H9 (cell line): ENCODE measurements around the gene SPC24. TPM values are rescaled to one million over a fixed set of nuclear protein-coding genes. Genes with fewer than 3 reads are reported as not detected.

Experiments used
- DNase-seq: peaks from one replicate; pipeline ENCODE4 v3.0.0-alpha.2; 2017
- H2AFZ ChIP-seq: one replicate; pipeline ENCODE4 v1.6.1; 2013; ENCODE audit warnings: mild to moderate bottlenecking, low read length, control low read depth, moderate library complexity
- H2AK5ac ChIP-seq: 2 replicates; pipeline ENCODE4 v1.6.1; 2013; ENCODE audit warnings: low read length, control low read depth, mixed read lengths; ENCODE audit not compliant: insufficient read length
- H2BK120ac ChIP-seq: one replicate; pipeline ENCODE4 v1.6.1; 2013; ENCODE audit warnings: low read depth, mild to moderate bottlenecking, low read length, control low read depth, inconsistent platforms; ENCODE audit not compliant: poor library complexity, severe bottlenecking
- H2BK12ac ChIP-seq: 2 replicates; pipeline ENCODE4 v1.6.1; 2013; ENCODE audit warnings: low read length, control low read depth, mixed read lengths, low read depth; ENCODE audit not compliant: insufficient read length
- H2BK15ac ChIP-seq: 2 replicates; pipeline ENCODE4 v1.6.1; 2013; ENCODE audit warnings: low read depth, low read length, control low read depth
- H2BK20ac ChIP-seq: one replicate; pipeline ENCODE4 v1.6.1; 2013; ENCODE audit warnings: low read depth, mild to moderate bottlenecking, low read length, control low read depth, inconsistent platforms; ENCODE audit not compliant: poor library complexity, severe bottlenecking
- H2BK5ac ChIP-seq: 2 replicates; pipeline ENCODE4 v1.6.1; 2013; ENCODE audit warnings: low read length, control low read depth, mixed read lengths; ENCODE audit not compliant: insufficient read length
- H3K14ac ChIP-seq: 2 replicates; pipeline ENCODE4 v1.6.1; 2013; ENCODE audit warnings: low read length, control low read depth; ENCODE audit not compliant: insufficient read depth
- H3K18ac ChIP-seq: 2 replicates; pipeline ENCODE4 v1.6.1; 2013; ENCODE audit warnings: low read depth, mild to moderate bottlenecking, mixed read lengths, low read length, control low read depth; ENCODE audit not compliant: insufficient read length
- H3K23ac ChIP-seq: 2 replicates; pipeline ENCODE4 v1.6.1; 2013; ENCODE audit warnings: low read length, control low read depth, mixed read lengths, low read depth; ENCODE audit not compliant: insufficient read length
- H3K23me2 ChIP-seq: 2 replicates; pipeline ENCODE4 v1.6.1; 2013; ENCODE audit warnings: low read depth, mild to moderate bottlenecking, mixed read lengths, low read length, control low read depth; ENCODE audit not compliant: insufficient read length, poor library complexity, severe bottlenecking
- H3K27ac ChIP-seq: 2 replicates; pipeline ENCODE4 v1.5.1; 2013; ENCODE audit warnings: low read length, control low read depth, mixed read lengths, low read depth; ENCODE audit not compliant: insufficient read length
- H3K27me3 ChIP-seq: 2 replicates; pipeline ENCODE4 v1.6.1; 2013; ENCODE audit warnings: low read length, control low read depth, inconsistent platforms; ENCODE audit not compliant: insufficient read depth
- H3K4ac ChIP-seq: 2 replicates; pipeline ENCODE4 v1.6.1; 2013; ENCODE audit warnings: low read depth, mild to moderate bottlenecking, control low read depth, inconsistent platforms, low read length, moderate library complexity
- H3K4me1 ChIP-seq: 2 replicates; pipeline ENCODE4 v1.6.1; 2013; ENCODE audit warnings: low read length, control low read depth, inconsistent platforms; ENCODE audit not compliant: insufficient read depth
- H3K4me2 ChIP-seq: 2 replicates; pipeline ENCODE4 v1.6.1; 2013; ENCODE audit warnings: low read length, control low read depth, mixed read lengths; ENCODE audit not compliant: insufficient read length, insufficient read depth
- H3K56ac ChIP-seq: 2 replicates; pipeline ENCODE4 v1.6.1; 2013; ENCODE audit warnings: low read depth, mild to moderate bottlenecking, mixed read lengths, low read length, control low read depth; ENCODE audit not compliant: insufficient read length
- H3K79me1 ChIP-seq: 2 replicates; pipeline ENCODE4 v1.6.1; 2013; ENCODE audit warnings: low read depth, mild to moderate bottlenecking, moderate library complexity, low read length, control low read depth, inconsistent platforms; ENCODE audit not compliant: insufficient read depth, poor library complexity, severe bottlenecking
- H3K79me2 ChIP-seq: 2 replicates; pipeline ENCODE4 v1.6.1; 2013; ENCODE audit warnings: low read length, control low read depth, inconsistent platforms; ENCODE audit not compliant: insufficient read depth
- H3K9ac ChIP-seq: 2 replicates; pipeline ENCODE4 v1.6.1; 2013; ENCODE audit warnings: low read length, control low read depth, mixed read lengths; ENCODE audit not compliant: insufficient read length; ENCODE audit errors: extremely low read depth
- H3K9me3 ChIP-seq: one replicate; pipeline ENCODE4 v1.6.1; 2013; ENCODE audit warnings: low read depth, low read length, inconsistent platforms; ENCODE audit not compliant: control insufficient read depth
- H3T11ph ChIP-seq: one replicate; pipeline ENCODE4 v1.6.1; 2013; ENCODE audit warnings: mild to moderate bottlenecking, low read length, control low read depth, inconsistent platforms
- H4K20me1 ChIP-seq: one replicate; pipeline ENCODE4 v1.6.1; 2013; ENCODE audit not compliant: control insufficient read depth, insufficient read length, insufficient read depth
- H4K5ac ChIP-seq: 2 replicates; pipeline ENCODE4 v1.6.1; 2013; ENCODE audit warnings: low read depth, mild to moderate bottlenecking, mixed read lengths, low read length, control low read depth; ENCODE audit not compliant: insufficient read length
- H4K8ac ChIP-seq: replicated peaks from 2 replicates; pipeline ENCODE4 v1.6.1; 2013; ENCODE audit warnings: low read length, control low read depth, mixed read lengths, low read depth; ENCODE audit not compliant: insufficient read length
- H4K91ac ChIP-seq: 2 replicates; pipeline ENCODE4 v1.6.1; 2013; ENCODE audit warnings: low read depth, mild to moderate bottlenecking, moderate library complexity, mixed read lengths, low read length, control low read depth; ENCODE audit not compliant: insufficient read length
- H3K27ac Mint-ChIP-seq, 3 experiments: 2 replicates in 2 of 3; 3 replicates in 1 of 3; pipeline ENCODE4 v1.8.0; 2020 to 2021; ENCODE audit warnings: mixed read lengths in 3 of 3, mild to moderate bottlenecking in 1 of 3, moderate library complexity in 1 of 3
- H3K27me3 Mint-ChIP-seq: 2 replicates; pipeline ENCODE4 v1.8.0; 2021; ENCODE audit warnings: low read depth, mild to moderate bottlenecking, moderate library complexity, mixed read lengths
- H3K36me3 Mint-ChIP-seq, 3 experiments: 2 replicates in 2 of 3; 3 replicates in 1 of 3; pipeline ENCODE4 v1.8.0; 2020 to 2021; ENCODE audit warnings: low read depth in 3 of 3, mixed read lengths in 3 of 3; ENCODE audit not compliant: insufficient read depth in 1 of 3
- H3K4me1 Mint-ChIP-seq, 2 experiments: 2 replicates each; pipeline ENCODE4 v1.8.0; 2020; ENCODE audit warnings: mixed read lengths in 2 of 2
- H3K4me3 Mint-ChIP-seq, 2 experiments: 2 replicates in 1 of 2; 3 replicates in 1 of 2; pipeline ENCODE4 v1.8.0; 2020 to 2021; ENCODE audit warnings: mild to moderate bottlenecking in 2 of 2, mixed read lengths in 2 of 2, moderate library complexity in 1 of 2
- H3K9me3 Mint-ChIP-seq, 2 experiments: 2 replicates in 1 of 2; 3 replicates in 1 of 2; pipeline ENCODE4 v1.8.0; 2020; ENCODE audit warnings: mild to moderate bottlenecking in 2 of 2, mixed read lengths in 2 of 2, moderate library complexity in 1 of 2
- WGBS: extraction: QIAGEN DNeasy Blood & Tissue Kit; methylation state at CpG from one replicate; pipeline ENCODE4 v1.1.7; 2013; ENCODE audit warnings: missing lambda C conversion rate, low lambda C conversion rate, mixed read lengths; ENCODE audit not compliant: insufficient read length; ENCODE audit errors: extremely low coverage; 5-methylcytosine and 5-hydroxymethylcytosine counted together
- total RNA-seq: library from RNA; stranded (reverse); gene quantifications from 2 replicates; pipeline ENCODE4 v1.2.1, GENCODE V29; 2021
- TF ChIP-seq, protein P1 (sequence below): fragments of 200-600 bp; sonication (generic); conservative IDR thresholded peaks from 3 replicates; pipeline ENCODE4 v1.8.0; 2021; ENCODE audit warnings: antibody characterized with exemption, mild to moderate bottlenecking

Gene SPC24
- total RNA-seq, 1 experiment from 2014 or later, result 51.5 TPM

DNA sequence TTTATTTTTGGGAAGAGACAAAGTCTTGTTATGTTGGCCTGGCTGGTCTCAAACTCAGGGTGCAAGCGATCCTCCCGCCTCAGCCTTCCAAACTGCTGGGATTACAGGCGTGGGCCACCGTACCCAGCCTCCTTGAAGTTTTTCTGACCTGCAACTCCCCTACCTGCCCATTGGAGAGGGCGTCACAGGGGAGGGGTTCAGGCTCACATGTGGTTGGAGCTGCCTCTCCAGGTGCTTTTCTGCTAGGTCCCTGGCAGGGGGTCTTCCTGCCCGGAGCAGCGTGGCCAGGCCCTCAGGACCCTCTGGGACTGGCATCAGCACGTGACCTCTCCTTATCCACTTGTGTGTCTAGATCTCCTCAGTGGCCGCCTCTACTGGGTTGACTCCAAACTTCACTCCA lies 39.1 kb downstream of the SPC24 start:
- no peak overlapping the region for H3K18ac ChIP-seq
- H2BK120ac ChIP-seq, result no peak overlapping the region
- H3K36me3 Mint-ChIP-seq, result peaks cover 72 to 96% (median 94%) of the 10 kb centered on the region in 3 experiments
- no peak overlapping the region for H2BK12ac ChIP-seq
- no peak overlapping the region for H4K5ac ChIP-seq
- H3K9me3 ChIP-seq, result no peaks in the 10 kb centered on the region
- H3K79me1 ChIP-seq, result no peaks in the 10 kb centered on the region
- no peak overlapping the region for H3T11ph ChIP-seq
- no peak overlapping the region for H2BK20ac ChIP-seq
- no peak overlapping the region for H2AK5ac ChIP-seq
- TF ChIP-seq, protein P1, sequence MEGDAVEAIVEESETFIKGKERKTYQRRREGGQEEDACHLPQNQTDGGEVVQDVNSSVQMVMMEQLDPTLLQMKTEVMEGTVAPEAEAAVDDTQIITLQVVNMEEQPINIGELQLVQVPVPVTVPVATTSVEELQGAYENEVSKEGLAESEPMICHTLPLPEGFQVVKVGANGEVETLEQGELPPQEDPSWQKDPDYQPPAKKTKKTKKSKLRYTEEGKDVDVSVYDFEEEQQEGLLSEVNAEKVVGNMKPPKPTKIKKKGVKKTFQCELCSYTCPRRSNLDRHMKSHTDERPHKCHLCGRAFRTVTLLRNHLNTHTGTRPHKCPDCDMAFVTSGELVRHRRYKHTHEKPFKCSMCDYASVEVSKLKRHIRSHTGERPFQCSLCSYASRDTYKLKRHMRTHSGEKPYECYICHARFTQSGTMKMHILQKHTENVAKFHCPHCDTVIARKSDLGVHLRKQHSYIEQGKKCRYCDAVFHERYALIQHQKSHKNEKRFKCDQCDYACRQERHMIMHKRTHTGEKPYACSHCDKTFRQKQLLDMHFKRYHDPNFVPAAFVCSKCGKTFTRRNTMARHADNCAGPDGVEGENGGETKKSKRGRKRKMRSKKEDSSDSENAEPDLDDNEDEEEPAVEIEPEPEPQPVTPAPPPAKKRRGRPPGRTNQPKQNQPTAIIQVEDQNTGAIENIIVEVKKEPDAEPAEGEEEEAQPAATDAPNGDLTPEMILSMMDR, result no peak
- H3K23ac ChIP-seq, result no peak overlapping the region
- H3K27ac Mint-ChIP-seq, result peak overlapping the region; percentile 9 to 94 (median 91); a peak in 4 of 7 replicates
- H2AFZ ChIP-seq, result no peak overlapping the region
- DNase-seq, result no peak
- no peak overlapping the region for H3K9ac ChIP-seq
- no peak overlapping the region for H2BK15ac ChIP-seq
- no peaks in the 10 kb centered on the region for H3K9me3 Mint-ChIP-seq
- no peak overlapping the region for H3K14ac ChIP-seq
- no peak overlapping the region for H4K91ac ChIP-seq
- no peak overlapping the region for H3K27ac ChIP-seq
- no peaks in the 10 kb centered on the region for H3K27me3 ChIP-seq
- H3K4ac ChIP-seq, result no peak overlapping the region
- no peaks in the 10 kb centered on the region for H3K79me2 ChIP-seq
- H3K4me1 Mint-ChIP-seq, result no peaks in the 10 kb centered on the region
- no peak overlapping the region for H2BK5ac ChIP-seq
- no peak overlapping the region; a peak in 1 of 5 replicates for H3K4me3 Mint-ChIP-seq
- peaks cover 5% of the 10 kb centered on the region for H4K20me1 ChIP-seq
- no peak overlapping the region for H3K56ac ChIP-seq
- no CpG with 5 or more reads among the region's 9 CpGs for WGBS
- H3K27me3 Mint-ChIP-seq, result no peaks in the 10 kb centered on the region; the same call in 1 of the 2 replicates
- H3K4me1 ChIP-seq, result no peaks in the 10 kb centered on the region
- no peaks in the 10 kb centered on the region for H3K23me2 ChIP-seq
- H3K4me2 ChIP-seq, result no peak overlapping the region
- no peak overlapping the region for H4K8ac ChIP-seq
